Kidney (tissue), 14 donors: ENCODE data around the gene C1GALT1. TPM values are rescaled to one million over a fixed set of nuclear protein-coding genes. Genes with fewer than 3 reads are reported as not detected.
"Not testable (repeated sequence)": the region's sequence is repeated elsewhere in the genome, so short reads cannot be mapped to it uniquely, and the experiment has no call there.

ENCODE experiments used
- DNase-seq, 5 donors: peaks; one replicate each; pipeline ENCODE4 v3.0.0-alpha.2; 2013 to 2020
- FAIRE-seq: peaks from 2 replicates; lab custom pipeline; 2012; peaks lifted over from hg19 to GRCh38; lab: Jason Lieb, UNC
- H3K27ac ChIP-seq, 2 donors: one replicate each; pipeline ENCODE4 v1.7.0; 2013; ENCODE audit warnings: low read depth in 2 of 2, low read length in 2 of 2, inconsistent platforms in 1 of 2
- H3K27me3 ChIP-seq: one replicate; pipeline ENCODE4 v1.7.1; 2013; ENCODE audit warnings: low read length, inconsistent platforms; ENCODE audit not compliant: control insufficient read depth, insufficient read depth
- H3K36me3 ChIP-seq, 3 donors: one replicate each; pipeline versions ENCODE4 v1.7.0 to v1.7.1; 2013; ENCODE audit warnings: low read length in 3 of 3, control low read depth in 1 of 3, inconsistent platforms in 1 of 3; ENCODE audit not compliant: insufficient read depth in 3 of 3, control insufficient read depth in 2 of 3
- H3K4me1 ChIP-seq, 3 donors: one replicate each; pipeline versions ENCODE4 v1.7.0 to v1.7.1; 2013; ENCODE audit warnings: low read length in 3 of 3, inconsistent platforms in 1 of 3, low read depth in 1 of 3; ENCODE audit not compliant: control insufficient read depth in 2 of 3, insufficient read depth in 2 of 3
- H3K4me3 ChIP-seq, 3 donors: one replicate each; pipeline versions ENCODE4 v1.7.0 to v1.8.1; 2013; ENCODE audit warnings: low read length in 3 of 3, control low read depth in 1 of 3, inconsistent platforms in 1 of 3
- H3K9ac ChIP-seq, 3 donors: one replicate each; pipeline versions ENCODE4 v1.7.0 to v1.7.1; 2013; ENCODE audit warnings: low read length in 3 of 3, control low read depth in 1 of 3, inconsistent platforms in 1 of 3
- H3K9me3 ChIP-seq, 3 donors: one replicate each; pipeline versions ENCODE4 v1.7.0 to v1.7.1; 2013; ENCODE audit warnings: low read length in 3 of 3, control low read depth in 1 of 3, inconsistent platforms in 1 of 3; ENCODE audit not compliant: control insufficient read depth in 2 of 3, insufficient read depth in 1 of 3
- intact Hi-C: fragments of 100-400 bp; cut with DNase I; formaldehyde crosslinking; loops from one replicate; pipeline ENCODE4 v1.11.1; 2022
- polyA plus RNA-seq: library from polyadenylated mRNA; stranded (reverse); fragments of 350-450 nt; fragmentation: Illumina TruSeq; extraction: RNeasy Lipid Tissue Mini Kit (QIAGEN cat#74804); gene quantifications from one replicate; pipeline ENCODE4 v1.2.3, GENCODE V29; 2014; ENCODE audit warnings: low read depth, low replicate concordance; ENCODE audit not compliant: insufficient read depth
- total RNA-seq: library from RNA; stranded (reverse); fragmentation: NEBNext Ultra II Directional; extraction: Animal tissue kit (Norgen Biotek cat#: 25700); gene quantifications from one replicate; pipeline ENCODE4 v1.2.1, GENCODE V29; 2021
- TF ChIP-seq, protein P1 (sequence below): IDR thresholded peaks from 3 replicates; pipeline ENCODE4 v1.5.1; 2012; ENCODE audit warnings: mild to moderate bottlenecking, moderate library complexity, borderline replicate concordance; ENCODE audit not compliant: insufficient read depth; ENCODE audit errors: extremely low read depth
- donor health status: control.
- donor health status: control.
- donor health status: control.
- donor health status: control.
- donor health status: control.
- donor health status: DM: yes; HTN: yes; CAD: no.
- donor health status: Normal renal cell carcinoma (clear cell type).

Gene C1GALT1
- total and polyA plus RNA-seq, 2 donors from 2014 or later: 16.0 to 43.0 TPM

DNA sequence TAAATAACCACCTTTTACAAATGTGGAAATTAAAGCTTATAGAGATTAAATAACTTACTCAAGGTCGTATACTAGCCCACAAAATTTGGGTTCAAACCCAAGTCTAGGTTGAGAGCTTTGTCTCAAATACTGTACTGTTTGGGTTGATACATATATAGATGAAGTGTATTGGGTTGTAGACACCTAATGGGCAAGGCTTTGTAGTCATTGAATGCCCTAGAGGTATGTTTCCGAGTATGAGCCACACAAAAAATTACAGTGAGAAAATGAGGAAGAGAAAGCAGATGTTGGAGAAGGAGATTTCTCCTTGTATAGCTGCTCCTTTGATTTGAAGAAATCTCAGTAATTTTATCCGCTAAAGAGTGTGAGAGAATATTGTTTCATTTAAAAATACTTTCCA is 60.6 kb downstream of the C1GALT1 start:
- Histone ChIP-seq H3K9ac (no peak overlapping the region), H3K4me3 (no peak overlapping the region), H3K4me1 (peaks cover 0 to 4% (median 0%) of the 10 kb centered on the region in 3 donors), H3K27me3 (no peaks in the 10 kb centered on the region), H3K9me3 (no peaks in the 10 kb centered on the region), H3K27ac (no peak overlapping the region), H3K36me3 (peaks cover 0 to 2% (median 0%) of the 10 kb centered on the region in 3 donors)
- intact Hi-C loops: no loop called here
- no peak for FAIRE-seq
- DNase-seq: no peak
- TF ChIP-seq, protein P1, sequence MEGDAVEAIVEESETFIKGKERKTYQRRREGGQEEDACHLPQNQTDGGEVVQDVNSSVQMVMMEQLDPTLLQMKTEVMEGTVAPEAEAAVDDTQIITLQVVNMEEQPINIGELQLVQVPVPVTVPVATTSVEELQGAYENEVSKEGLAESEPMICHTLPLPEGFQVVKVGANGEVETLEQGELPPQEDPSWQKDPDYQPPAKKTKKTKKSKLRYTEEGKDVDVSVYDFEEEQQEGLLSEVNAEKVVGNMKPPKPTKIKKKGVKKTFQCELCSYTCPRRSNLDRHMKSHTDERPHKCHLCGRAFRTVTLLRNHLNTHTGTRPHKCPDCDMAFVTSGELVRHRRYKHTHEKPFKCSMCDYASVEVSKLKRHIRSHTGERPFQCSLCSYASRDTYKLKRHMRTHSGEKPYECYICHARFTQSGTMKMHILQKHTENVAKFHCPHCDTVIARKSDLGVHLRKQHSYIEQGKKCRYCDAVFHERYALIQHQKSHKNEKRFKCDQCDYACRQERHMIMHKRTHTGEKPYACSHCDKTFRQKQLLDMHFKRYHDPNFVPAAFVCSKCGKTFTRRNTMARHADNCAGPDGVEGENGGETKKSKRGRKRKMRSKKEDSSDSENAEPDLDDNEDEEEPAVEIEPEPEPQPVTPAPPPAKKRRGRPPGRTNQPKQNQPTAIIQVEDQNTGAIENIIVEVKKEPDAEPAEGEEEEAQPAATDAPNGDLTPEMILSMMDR: no peak

GRCh38 chr7:7245233-7245632 is 62.9 kb downstream of the C1GALT1 start:
- H3K9me3 ChIP-seq, intact Hi-C loops, H3K36me3 ChIP-seq, H3K27me3 ChIP-seq, H3K4me1 ChIP-seq, H3K9ac ChIP-seq, H3K27ac ChIP-seq, FAIRE-seq, H3K4me3 ChIP-seq: not testable (repeated sequence)
- DNase-seq: peak in 1 of 5 donors; percentile 32

DNA sequence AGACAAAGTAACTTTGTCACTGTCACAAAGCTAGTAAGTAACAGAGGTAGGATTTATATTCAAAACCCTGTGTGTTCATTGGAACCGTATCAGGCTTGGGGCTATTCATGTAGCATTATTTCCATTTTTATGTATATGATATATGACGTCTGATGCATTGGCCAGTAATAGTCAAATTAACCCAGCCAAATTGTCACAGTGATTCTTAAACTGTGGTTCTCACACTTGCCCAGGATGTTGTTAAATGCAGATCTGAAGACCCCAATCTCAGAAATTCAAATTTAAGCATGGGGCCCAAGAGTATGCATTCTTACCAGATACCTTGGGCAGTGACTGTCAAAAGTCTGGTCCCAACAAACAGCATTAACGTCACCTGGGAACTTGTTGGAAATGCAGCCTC is 63.9 kb downstream of the C1GALT1 start:
- FAIRE-seq: no peak
- Histone ChIP-seq H3K9ac (no peak overlapping the region), H3K27ac (no peak overlapping the region), H3K27me3 (no peaks in the 10 kb centered on the region), H3K4me3 (no peak overlapping the region), H3K9me3 (no peaks in the 10 kb centered on the region), H3K4me1 (peaks cover 0 to 9% (median 2%) of the 10 kb centered on the region in 3 donors), H3K36me3 (peaks cover 0 to 2% (median 0%) of the 10 kb centered on the region in 3 donors)
- intact Hi-C loops: no loop called here
- TF ChIP-seq, protein P1: no peak
- DNase-seq: no peak

GRCh38 chr7:7247658-7248057 is 65.3 kb downstream of the C1GALT1 start:
- intact Hi-C loops: no loop called here
- Histone ChIP-seq H3K36me3 (peaks cover 0 to 2% (median 0%) of the 10 kb centered on the region in 3 donors), H3K27me3 (no peaks in the 10 kb centered on the region), H3K9me3 (no peaks in the 10 kb centered on the region), H3K27ac (no peak overlapping the region), H3K9ac (no peak overlapping the region), H3K4me3 (peak overlapping the region in 1 of 3 donors; percentile 15), H3K4me1 (peaks cover 0 to 9% (median 2%) of the 10 kb centered on the region in 3 donors)
- TF ChIP-seq, protein P1: no peak
- no peak for FAIRE-seq
- DNase-seq: no peak
